Stimulated activated naive CD8-positive, alpha-beta T cell treated with anti-CD3 and anti-CD28 coated beads, Interleukin-15, Interleukin-2, amounts not matched to agents 100 ng/mL and 50 ng/mL, for 24 hours (primary cell): ENCODE measurements around the gene INVS.

Source experiments
- H3K27ac Mint-ChIP-seq: one replicate; pipeline ENCODE4 v1.8.0; 2021; ENCODE audit warnings: mild to moderate bottlenecking, mixed read lengths
- H3K27me3 Mint-ChIP-seq: one replicate; pipeline ENCODE4 v1.8.0; 2021; ENCODE audit warnings: mixed read lengths
- H3K36me3 Mint-ChIP-seq: one replicate; pipeline ENCODE4 v1.8.0; 2021; ENCODE audit warnings: low read depth, mixed read lengths
- H3K4me1 Mint-ChIP-seq: one replicate; pipeline ENCODE4 v1.8.0; 2021; ENCODE audit warnings: low read depth, mixed read lengths
- H3K4me3 Mint-ChIP-seq: one replicate; pipeline ENCODE4 v1.8.0; 2021; ENCODE audit warnings: mild to moderate bottlenecking, mixed read lengths
- H3K9me3 Mint-ChIP-seq: one replicate; pipeline ENCODE4 v1.8.0; 2021; ENCODE audit warnings: mixed read lengths

INVS gene

GRCh38 chr9:100098046-100098886 lies 777 bp upstream of the INVS start:
- Mint-ChIP-seq H3K36me3 (peaks cover 12% of the 10 kb centered on the region), H3K9me3 (no peaks in the 10 kb centered on the region), H3K4me1 (peaks cover 49% of the 10 kb centered on the region), H3K27me3 (no peaks in the 10 kb centered on the region), H3K27ac (peak overlapping the region; percentile 97), H3K4me3 (peak overlapping the region; percentile 99)

GRCh38 chr9:100099722-100100042 lies 639 bp downstream of the INVS start:
- H3K4me3 Mint-ChIP-seq: peak overlapping the region; percentile 99
- no peaks in the 10 kb centered on the region for H3K27me3 Mint-ChIP-seq
- peak overlapping the region; percentile 97 for H3K27ac Mint-ChIP-seq
- no peaks in the 10 kb centered on the region for H3K9me3 Mint-ChIP-seq
- peaks cover 14% of the 10 kb centered on the region for H3K36me3 Mint-ChIP-seq
- peaks cover 47% of the 10 kb centered on the region for H3K4me1 Mint-ChIP-seq

DNA sequence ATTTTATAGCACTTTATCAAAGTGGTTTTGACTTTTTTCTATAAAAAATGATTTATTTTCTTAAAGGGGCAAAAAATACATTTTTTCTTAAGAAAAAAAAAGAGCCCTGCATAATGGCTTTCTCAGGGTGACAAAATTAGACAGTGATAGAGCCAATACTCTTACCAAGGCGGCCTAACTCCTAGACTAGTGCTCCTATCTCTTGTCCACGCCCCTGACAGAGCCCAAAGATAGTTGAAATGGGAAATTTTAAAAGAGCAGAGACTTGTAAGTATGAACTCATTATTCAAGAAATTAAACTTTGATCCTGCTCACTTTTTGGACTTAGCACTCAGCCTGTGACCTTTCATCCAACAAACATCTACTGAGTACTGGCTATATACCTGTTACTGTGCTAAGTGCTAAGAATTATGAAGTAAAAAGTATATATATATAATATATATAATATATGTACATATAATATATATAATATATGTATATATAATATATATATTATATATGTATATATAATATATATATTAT lies 1.2 kb downstream of the INVS start:
- H3K27me3 Mint-ChIP-seq: no peaks in the 10 kb centered on the region
- H3K9me3 Mint-ChIP-seq: no peaks in the 10 kb centered on the region
- peaks cover 44% of the 10 kb centered on the region for H3K4me1 Mint-ChIP-seq
- H3K4me3 Mint-ChIP-seq: peak overlapping the region; percentile 99
- H3K27ac Mint-ChIP-seq: peak overlapping the region; percentile 97
- H3K36me3 Mint-ChIP-seq: peaks cover 14% of the 10 kb centered on the region

GRCh38 chr9:100101608-100102007 lies 2.6 kb downstream of the INVS start:
- H3K4me3 Mint-ChIP-seq: no peak overlapping the region

GRCh38 chr9:100104314-100104713 lies 5.3 kb downstream of the INVS start:
- H3K27me3 Mint-ChIP-seq: no peaks in the 10 kb centered on the region
- peaks cover 21% of the 10 kb centered on the region for H3K4me1 Mint-ChIP-seq
- peaks cover 14% of the 10 kb centered on the region for H3K36me3 Mint-ChIP-seq
- no peaks in the 10 kb centered on the region for H3K9me3 Mint-ChIP-seq
- no peak overlapping the region for H3K4me3 Mint-ChIP-seq
- no peak overlapping the region for H3K27ac Mint-ChIP-seq

More at GRCh38 chr9:100101608-100102007, 2.6 kb downstream of the INVS start:
- Mint-ChIP-seq H3K27me3 (no peaks in the 10 kb centered on the region), H3K27ac (no peak overlapping the region), H3K36me3 (peaks cover 14% of the 10 kb centered on the region), H3K4me1 (peaks cover 32% of the 10 kb centered on the region), H3K9me3 (no peaks in the 10 kb centered on the region)

GRCh38 chr9:100105861-100106260 lies 6.8 kb downstream of the INVS start:
- no peaks in the 10 kb centered on the region for H3K9me3 Mint-ChIP-seq
- no peak overlapping the region for H3K4me3 Mint-ChIP-seq
- peaks cover 12% of the 10 kb centered on the region for H3K4me1 Mint-ChIP-seq
- H3K27me3 Mint-ChIP-seq: no peaks in the 10 kb centered on the region
- H3K36me3 Mint-ChIP-seq: peaks cover 16% of the 10 kb centered on the region
- no peak overlapping the region for H3K27ac Mint-ChIP-seq

DNA sequence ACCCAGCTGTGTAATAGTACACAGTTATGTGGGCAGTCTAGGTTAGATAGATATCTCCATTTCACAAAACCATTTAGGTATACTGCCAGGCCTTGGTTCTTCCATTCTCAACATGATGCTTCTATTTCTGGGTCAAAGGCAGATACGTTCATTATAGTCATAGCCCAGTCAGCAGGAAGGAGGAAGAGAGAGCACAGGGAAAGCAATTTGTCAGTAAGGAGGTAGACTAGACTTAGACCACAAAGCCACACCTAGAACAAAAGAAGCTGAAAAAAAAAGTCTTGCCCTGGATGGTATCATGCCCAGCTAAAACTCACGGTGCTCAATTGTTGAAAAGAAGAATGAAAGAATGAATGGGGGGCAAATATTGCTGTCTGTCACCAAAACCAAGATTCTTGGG lies 7.6 kb downstream of the INVS start:
- peaks cover 12% of the 10 kb centered on the region for H3K4me1 Mint-ChIP-seq
- H3K27me3 Mint-ChIP-seq: no peaks in the 10 kb centered on the region
- H3K9me3 Mint-ChIP-seq: no peaks in the 10 kb centered on the region
- no peak overlapping the region for H3K27ac Mint-ChIP-seq
- peaks cover 16% of the 10 kb centered on the region for H3K36me3 Mint-ChIP-seq
- no peak overlapping the region for H3K4me3 Mint-ChIP-seq

- no peaks in the 10 kb centered on the region for H3K9me3 Mint-ChIP-seq
- H3K4me3 Mint-ChIP-seq: no peak overlapping the region
- peaks cover 17% of the 10 kb centered on the region for H3K4me1 Mint-ChIP-seq
- H3K27me3 Mint-ChIP-seq: no peaks in the 10 kb centered on the region
- H3K27ac Mint-ChIP-seq: no peak overlapping the region
- peaks cover 24% of the 10 kb centered on the region for H3K36me3 Mint-ChIP-seq
Measured at GRCh38 chr9:100108559-100108958, 9.5 kb downstream of the INVS start.

DNA sequence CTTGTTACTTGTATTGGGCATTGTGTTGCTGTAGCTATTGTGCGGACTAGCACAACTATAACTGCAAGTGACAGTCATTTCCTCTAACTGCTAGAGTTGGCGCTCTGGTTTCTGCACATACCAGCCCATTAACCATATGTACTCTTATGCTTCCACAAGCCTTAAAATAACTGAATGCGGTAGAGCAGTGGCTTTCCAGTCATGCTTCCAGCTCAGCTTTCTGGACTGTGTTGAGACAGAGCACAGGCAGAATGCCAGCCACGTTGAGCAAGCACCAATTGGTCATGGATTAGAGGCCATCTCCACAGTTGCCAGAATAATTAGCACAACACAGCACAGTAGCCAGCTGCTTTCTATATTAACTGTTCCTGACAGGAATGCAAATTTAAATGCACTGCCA lies 12.2 kb downstream of the INVS start:
- Mint-ChIP-seq H3K27me3 (no peaks in the 10 kb centered on the region), H3K4me3 (no peak overlapping the region), H3K27ac (no peak overlapping the region), H3K9me3 (no peaks in the 10 kb centered on the region), H3K36me3 (peaks cover 26% of the 10 kb centered on the region), H3K4me1 (peaks cover 16% of the 10 kb centered on the region)

DNA sequence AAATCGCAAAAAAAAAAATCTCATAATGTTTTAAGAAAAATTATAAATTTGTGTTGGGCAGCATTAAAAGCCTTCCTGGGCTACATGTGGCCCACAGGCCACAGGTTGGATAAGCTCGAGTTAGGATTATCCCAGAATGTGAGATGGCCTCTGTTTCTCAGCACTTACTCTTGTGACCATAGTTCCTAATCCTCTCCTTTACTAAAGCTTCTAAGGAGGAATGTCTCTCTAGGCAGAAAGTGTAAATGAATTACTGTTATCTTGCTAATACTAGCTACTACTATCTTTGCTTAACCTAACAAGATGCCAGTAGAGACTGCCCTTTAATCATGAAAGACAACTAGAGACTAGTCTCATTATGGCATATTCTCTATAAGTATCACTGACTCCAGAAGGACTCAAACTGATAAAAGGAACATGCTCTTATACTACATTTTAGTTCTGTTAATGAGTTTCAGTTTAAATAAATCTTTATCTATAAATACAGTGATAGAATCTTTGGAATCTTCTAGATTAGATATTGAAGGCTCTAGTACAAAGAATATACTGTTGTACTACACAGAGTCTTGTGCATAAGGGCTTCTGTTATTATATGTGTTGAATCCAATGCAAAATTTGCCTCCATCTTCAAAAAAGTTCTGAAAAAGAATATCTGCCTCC lies 13.8 kb downstream of the INVS start:
- H3K36me3 Mint-ChIP-seq: peaks cover 26% of the 10 kb centered on the region
- H3K4me3 Mint-ChIP-seq: no peak overlapping the region
- H3K4me1 Mint-ChIP-seq: peaks cover 16% of the 10 kb centered on the region
- no peaks in the 10 kb centered on the region for H3K9me3 Mint-ChIP-seq
- H3K27ac Mint-ChIP-seq: no peak overlapping the region
- no peaks in the 10 kb centered on the region for H3K27me3 Mint-ChIP-seq

GRCh38 chr9:100117316-100117715 lies 18.3 kb downstream of the INVS start:
- Mint-ChIP-seq H3K9me3 (no peaks in the 10 kb centered on the region), H3K27me3 (no peaks in the 10 kb centered on the region), H3K4me3 (no peak overlapping the region), H3K4me1 (peaks cover 28% of the 10 kb centered on the region), H3K36me3 (peaks cover 39% of the 10 kb centered on the region), H3K27ac (no peak overlapping the region)

DNA sequence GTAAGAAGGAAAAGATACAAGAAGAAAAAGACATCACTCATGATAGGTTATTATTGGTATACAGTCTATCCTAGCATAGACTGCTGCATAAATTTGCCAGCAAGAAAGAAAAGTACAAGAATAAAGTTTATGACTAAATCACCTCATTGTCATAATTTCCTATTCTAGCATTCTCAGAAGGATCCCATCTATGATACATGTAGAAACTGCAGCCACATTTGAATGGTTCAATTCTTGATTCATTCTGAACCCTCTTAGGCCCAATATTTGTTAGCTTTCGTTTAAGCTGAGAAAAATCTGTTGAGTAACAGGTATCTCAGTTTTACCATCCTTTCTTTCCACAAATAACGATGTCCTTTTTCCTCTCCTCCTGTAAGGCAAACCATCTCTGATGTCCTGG lies 21.2 kb downstream of the INVS start:
- no peaks in the 10 kb centered on the region for H3K27me3 Mint-ChIP-seq
- peaks cover 30% of the 10 kb centered on the region for H3K36me3 Mint-ChIP-seq
- no peaks in the 10 kb centered on the region for H3K9me3 Mint-ChIP-seq
- peaks cover 22% of the 10 kb centered on the region for H3K4me1 Mint-ChIP-seq
- H3K27ac Mint-ChIP-seq: peak overlapping the region; percentile 54
- H3K4me3 Mint-ChIP-seq: no peak overlapping the region

- peaks cover 19% of the 10 kb centered on the region for H3K4me1 Mint-ChIP-seq
- H3K36me3 Mint-ChIP-seq: peaks cover 47% of the 10 kb centered on the region
- no peak overlapping the region for H3K27ac Mint-ChIP-seq
- H3K9me3 Mint-ChIP-seq: no peaks in the 10 kb centered on the region
- H3K4me3 Mint-ChIP-seq: no peak overlapping the region
- no peaks in the 10 kb centered on the region for H3K27me3 Mint-ChIP-seq
Measured at GRCh38 chr9:100125236-100125635, 26.2 kb downstream of the INVS start.

DNA sequence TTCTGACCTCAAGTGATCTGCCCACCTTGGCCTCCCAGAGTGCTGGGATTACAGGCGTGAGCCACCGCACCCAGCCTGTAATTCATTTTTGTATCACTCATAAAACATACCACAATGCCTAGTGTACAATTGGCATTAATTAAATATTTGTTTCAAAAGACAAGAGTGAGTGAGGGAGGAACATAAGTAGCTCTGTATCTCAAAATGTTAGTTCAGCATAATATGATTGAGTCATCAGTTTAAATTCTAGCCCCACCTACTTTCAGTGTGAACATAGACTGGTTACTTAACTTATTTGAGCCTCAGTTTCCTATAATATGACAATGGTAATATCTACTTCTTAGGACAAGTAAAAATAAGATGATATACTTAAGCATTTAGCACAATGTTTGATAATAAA lies 26.9 kb downstream of the INVS start:
- no peak overlapping the region for H3K4me3 Mint-ChIP-seq
- no peak overlapping the region for H3K27ac Mint-ChIP-seq
- H3K36me3 Mint-ChIP-seq: peaks cover 48% of the 10 kb centered on the region
- no peaks in the 10 kb centered on the region for H3K9me3 Mint-ChIP-seq
- no peaks in the 10 kb centered on the region for H3K27me3 Mint-ChIP-seq
- H3K4me1 Mint-ChIP-seq: peaks cover 12% of the 10 kb centered on the region

DNA sequence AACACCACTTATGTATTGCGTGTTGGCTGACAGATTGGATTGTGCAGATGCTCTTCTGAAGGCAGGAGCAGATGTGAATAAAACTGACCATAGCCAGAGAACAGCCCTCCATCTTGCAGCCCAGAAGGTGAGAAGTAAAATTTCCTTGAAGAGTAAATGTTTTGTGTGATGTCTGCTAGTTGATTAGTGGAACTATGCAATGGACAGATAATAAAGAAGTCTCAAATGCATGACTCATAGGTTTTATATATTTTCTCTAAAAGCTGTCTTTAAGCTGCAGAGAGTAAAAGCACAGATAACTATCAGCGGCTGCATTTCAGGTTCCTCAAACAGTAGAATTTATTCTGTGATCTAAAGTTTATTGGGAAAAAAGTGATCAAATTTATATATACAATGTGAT lies 27.4 kb downstream of the INVS start:
- Mint-ChIP-seq H3K36me3 (peaks cover 48% of the 10 kb centered on the region), H3K4me3 (no peak overlapping the region), H3K4me1 (peaks cover 9% of the 10 kb centered on the region), H3K27ac (no peak overlapping the region), H3K9me3 (no peaks in the 10 kb centered on the region), H3K27me3 (no peaks in the 10 kb centered on the region)
